Glutamatergic neuron (in vitro differentiated cells): Measurements from ENCODE around the gene FGF7. TPM values are rescaled to one million over a fixed set of nuclear protein-coding genes. Genes with fewer than 3 reads are reported as not detected.

Experiments
- DNase-seq: peaks from one replicate; pipeline ENCODE4 v3.0.0; 2022
- H3K27ac Mint-ChIP-seq: one replicate; pipeline ENCODE4 v1.8.0; 2020; ENCODE audit warnings: mild to moderate bottlenecking, mixed read lengths, inconsistent platforms; ENCODE audit not compliant: unreplicated experiment
- H3K27me3 Mint-ChIP-seq: one replicate; pipeline ENCODE4 v1.8.0; 2020; ENCODE audit warnings: mild to moderate bottlenecking, moderate library complexity, mixed read lengths, inconsistent platforms; ENCODE audit not compliant: unreplicated experiment
- H3K36me3 Mint-ChIP-seq: one replicate; pipeline ENCODE4 v1.8.0; 2020; ENCODE audit warnings: mild to moderate bottlenecking, mixed read lengths, inconsistent platforms; ENCODE audit not compliant: unreplicated experiment
- H3K4me1 Mint-ChIP-seq: one replicate; pipeline ENCODE4 v1.8.0; 2020; ENCODE audit warnings: mild to moderate bottlenecking, low read depth, mixed read lengths, inconsistent platforms; ENCODE audit not compliant: unreplicated experiment
- H3K4me3 Mint-ChIP-seq: one replicate; pipeline ENCODE4 v1.8.0; 2020; ENCODE audit warnings: mild to moderate bottlenecking, mixed read lengths, inconsistent platforms; ENCODE audit not compliant: unreplicated experiment
- H3K9me3 Mint-ChIP-seq: one replicate; pipeline ENCODE4 v1.8.0; 2020; ENCODE audit warnings: mild to moderate bottlenecking, moderate library complexity, mixed read lengths, inconsistent platforms; ENCODE audit not compliant: unreplicated experiment
- CTCF ChIP-seq: fragments of 200-600 bp; sonication (generic); IDR thresholded peaks from one replicate; pipeline ENCODE4 v1.5.0; 2021; ENCODE audit not compliant: partially characterized antibody, unreplicated experiment
- total RNA-seq: library from RNA; stranded (reverse); fragmentation: NEBNext Ultra II Directional; extraction: Animal tissue kit (Norgen Biotek cat#: 25700); gene quantifications from one replicate; pipeline ENCODE4 v1.2.1, GENCODE V29; 2021; ENCODE audit not compliant: unreplicated experiment

FGF7 gene
- total RNA-seq, 1 donor from 2014 or later, result 0.07 TPM

- H3K27me3 Mint-ChIP-seq, result no peaks in the 10 kb centered on the region
- no peaks in the 10 kb centered on the region for H3K36me3 Mint-ChIP-seq
- H3K4me3 Mint-ChIP-seq, result no peak overlapping the region
- H3K9me3 Mint-ChIP-seq, result no peaks in the 10 kb centered on the region
- no peak for DNase-seq
- no peak overlapping the region for H3K27ac Mint-ChIP-seq
- no peak for TF ChIP-seq CTCF
- H3K4me1 Mint-ChIP-seq, result no peaks in the 10 kb centered on the region
Measured at GRCh38 chr15:49452595-49452994, 29.6 kb downstream of the FGF7 start.

- DNase-seq, result no peak
- no peaks in the 10 kb centered on the region for H3K4me1 Mint-ChIP-seq
Measured at GRCh38 chr15:49456166-49456565, 33.1 kb downstream of the FGF7 start.

GRCh38 chr15:49458145-49458544 lies 35.1 kb downstream of the FGF7 start:
- TF ChIP-seq CTCF, result no peak
- H3K36me3 Mint-ChIP-seq, result no peaks in the 10 kb centered on the region
- no peak overlapping the region for H3K27ac Mint-ChIP-seq
- DNase-seq, result no peak
- H3K27me3 Mint-ChIP-seq, result no peaks in the 10 kb centered on the region
- no peaks in the 10 kb centered on the region for H3K4me1 Mint-ChIP-seq
- no peaks in the 10 kb centered on the region for H3K9me3 Mint-ChIP-seq
- H3K4me3 Mint-ChIP-seq, result no peak overlapping the region

More at GRCh38 chr15:49456166-49456565, 33.1 kb downstream of the FGF7 start:
- Mint-ChIP-seq H3K9me3 (no peaks in the 10 kb centered on the region), H3K27ac (no peak overlapping the region), H3K36me3 (no peaks in the 10 kb centered on the region), H3K27me3 (no peaks in the 10 kb centered on the region), H3K4me3 (no peak overlapping the region)
- TF ChIP-seq CTCF, result no peak

DNA sequence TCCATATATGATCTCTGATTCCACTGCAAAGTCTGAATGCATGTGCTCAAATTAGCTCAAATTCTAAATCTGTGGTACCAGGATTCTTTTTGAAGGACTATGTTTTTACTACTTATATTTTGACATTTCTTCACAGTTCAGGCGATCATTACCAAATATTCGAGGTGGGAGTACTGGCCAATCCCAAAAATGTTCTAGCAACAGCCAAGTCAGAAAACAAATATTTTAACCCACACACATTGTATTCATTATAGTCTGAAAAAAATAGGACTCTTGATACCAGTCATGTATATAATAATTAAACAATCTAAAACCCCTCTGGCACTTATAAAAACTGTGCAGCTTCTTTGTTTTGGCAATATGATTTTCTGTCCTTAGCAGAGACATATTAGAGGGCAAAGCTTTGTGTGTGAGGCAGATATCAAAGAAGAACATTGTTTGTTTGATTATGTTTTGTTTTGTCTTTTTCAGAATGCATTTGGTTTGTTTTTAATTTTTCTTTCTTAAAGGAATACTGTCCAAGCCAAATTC lies 37.4 kb downstream of the FGF7 start:
- TF ChIP-seq CTCF, result no peak
- Mint-ChIP-seq H3K27me3 (no peaks in the 10 kb centered on the region), H3K9me3 (no peaks in the 10 kb centered on the region), H3K4me1 (no peaks in the 10 kb centered on the region), H3K36me3 (no peaks in the 10 kb centered on the region), H3K4me3 (no peak overlapping the region), H3K27ac (no peak overlapping the region)
- DNase-seq, result no peak

DNA sequence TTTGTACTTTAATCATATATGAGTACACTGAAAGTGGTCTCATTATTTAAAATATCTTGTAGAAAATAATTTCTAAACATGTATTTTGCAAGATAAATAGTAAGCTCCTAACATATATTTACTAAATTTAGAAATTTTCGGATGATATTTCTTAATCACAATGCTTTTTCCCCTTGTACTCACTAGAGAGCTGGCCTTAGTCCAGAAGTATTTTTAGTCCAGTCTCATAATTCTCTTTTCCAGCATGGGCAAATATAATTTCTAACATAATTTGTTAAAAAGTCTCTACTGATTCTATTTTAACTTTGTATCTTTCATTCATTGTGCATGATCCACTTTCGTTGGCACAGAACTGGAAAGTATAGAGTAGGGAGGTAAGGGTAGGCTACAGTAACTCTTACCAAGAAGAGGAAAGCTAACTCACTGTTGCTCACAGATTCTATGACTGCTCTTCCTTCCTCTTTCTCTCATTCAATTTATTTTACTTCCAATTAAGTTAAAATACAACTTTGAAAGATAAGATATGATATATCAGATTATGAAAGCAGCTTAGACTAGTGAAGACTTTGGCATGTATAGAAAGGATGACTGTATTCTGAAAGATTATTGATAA lies 39.3 kb downstream of the FGF7 start:
- no peaks in the 10 kb centered on the region for H3K9me3 Mint-ChIP-seq
- no peaks in the 10 kb centered on the region for H3K36me3 Mint-ChIP-seq
- no peak overlapping the region for H3K4me3 Mint-ChIP-seq
- TF ChIP-seq CTCF, result no peak
- H3K27ac Mint-ChIP-seq, result no peak overlapping the region
- DNase-seq, result no peak
- H3K27me3 Mint-ChIP-seq, result no peaks in the 10 kb centered on the region
- H3K4me1 Mint-ChIP-seq, result no peaks in the 10 kb centered on the region
